ENCODE data around the gene PTPRD.

Gene PTPRD

GRCh38 chr9:8388132-8388531, 2224.7 kb downstream of the PTPRD start:
- Histone ChIP-seq H4K20me1 (ENCODE audit: low read depth, low read length) (no peaks in the 10 kb centered on the region), H3K27me3 (ENCODE audit: low read length) (no peaks in the 10 kb centered on the region), H3K4me2 (ENCODE audit: low read depth, low read length, poor library complexity, severe bottlenecking) (no peak overlapping the region), H3K4me3 (ENCODE audit: insufficient read depth, low read length, poor library complexity, severe bottlenecking) (no peak overlapping the region), H3K9ac (ENCODE audit: low read length) (no peak overlapping the region), H3K36me3 (ENCODE audit: low read length) (no peaks in the 10 kb centered on the region), H2AFZ (ENCODE audit: low read depth, low read length, severe bottlenecking) (no peak overlapping the region), H3K27ac (ENCODE audit: low read depth, low read length) (no peak overlapping the region), H3K9me2 (replicated peaks; ENCODE audit: insufficient read depth, low read length) (no peaks in the 10 kb centered on the region), H3K9me3 (ENCODE audit: insufficient read depth, low read length) (no peaks in the 10 kb centered on the region), H3K79me2 (ENCODE audit: insufficient read depth, low read length) (no peaks in the 10 kb centered on the region), H3F3A (ENCODE audit: insufficient read depth) (no peaks in the 10 kb centered on the region)
- no peak for TF ChIP-seq CTCF (IDR thresholded peaks at IDR 0.05; ENCODE audit: insufficient read depth, low read length, poor library complexity, severe bottlenecking)
- TF ChIP-seq EZH2phosphoT487 (conservative IDR thresholded peaks at IDR 0.05; ENCODE audit: low read length): no peak

- Histone ChIP-seq H3K9me2 (replicated peaks; ENCODE audit: insufficient read depth, low read length) (no peaks in the 10 kb centered on the region), H4K20me1 (ENCODE audit: low read depth, low read length) (no peaks in the 10 kb centered on the region), H3F3A (ENCODE audit: insufficient read depth) (no peaks in the 10 kb centered on the region), H2AFZ (ENCODE audit: low read depth, low read length, severe bottlenecking) (no peak overlapping the region), H3K79me2 (ENCODE audit: insufficient read depth, low read length) (no peaks in the 10 kb centered on the region), H3K36me3 (ENCODE audit: low read length) (no peaks in the 10 kb centered on the region), H3K9me3 (ENCODE audit: insufficient read depth, low read length) (no peaks in the 10 kb centered on the region), H3K9ac (ENCODE audit: low read length) (no peak overlapping the region), H3K4me2 (ENCODE audit: low read depth, low read length, poor library complexity, severe bottlenecking) (no peak overlapping the region), H3K27me3 (ENCODE audit: low read length) (no peaks in the 10 kb centered on the region), H3K27ac (ENCODE audit: low read depth, low read length) (no peak overlapping the region), H3K4me3 (ENCODE audit: insufficient read depth, low read length, poor library complexity, severe bottlenecking) (no peak overlapping the region)
- TF ChIP-seq EZH2phosphoT487 (conservative IDR thresholded peaks at IDR 0.05; ENCODE audit: low read length): no peak
- TF ChIP-seq CTCF (IDR thresholded peaks at IDR 0.05; ENCODE audit: insufficient read depth, low read length, poor library complexity, severe bottlenecking): no peak
These were observed 2228.7 kb downstream of the PTPRD start for GRCh38 chr9:8384091-8384490.

GRCh38 chr9:8382777-8383527, 2229.8 kb downstream of the PTPRD start:
- Histone ChIP-seq H3F3A (ENCODE audit: insufficient read depth) (no peaks in the 10 kb centered on the region), H3K79me2 (ENCODE audit: insufficient read depth, low read length) (no peaks in the 10 kb centered on the region), H3K9me2 (replicated peaks; ENCODE audit: insufficient read depth, low read length) (no peaks in the 10 kb centered on the region), H3K9ac (ENCODE audit: low read length) (no peak overlapping the region), H3K9me3 (ENCODE audit: insufficient read depth, low read length) (no peaks in the 10 kb centered on the region), H3K27me3 (ENCODE audit: low read length) (no peaks in the 10 kb centered on the region), H4K20me1 (ENCODE audit: low read depth, low read length) (no peaks in the 10 kb centered on the region), H2AFZ (ENCODE audit: low read depth, low read length, severe bottlenecking) (no peak overlapping the region), H3K4me2 (ENCODE audit: low read depth, low read length, poor library complexity, severe bottlenecking) (no peak overlapping the region), H3K4me3 (ENCODE audit: insufficient read depth, low read length, poor library complexity, severe bottlenecking) (no peak overlapping the region), H3K27ac (ENCODE audit: low read depth, low read length) (no peak overlapping the region), H3K36me3 (ENCODE audit: low read length) (no peaks in the 10 kb centered on the region)
- TF ChIP-seq EZH2phosphoT487 (conservative IDR thresholded peaks at IDR 0.05; ENCODE audit: low read length) (no peak), CTCF (IDR thresholded peaks at IDR 0.05; ENCODE audit: insufficient read depth, low read length, poor library complexity, severe bottlenecking) (no peak)
